Mesothelial cell of epicardium (in vitro differentiated cells): ENCODE data around the gene NAA38. TPM values are rescaled to one million over a fixed set of nuclear protein-coding genes. Genes with fewer than 3 reads are reported as not detected.

Experiments used
- DNase-seq, 2 experiments: peaks; one replicate each; pipeline ENCODE4 v3.0.0; 2021; ENCODE audit warnings: low spot score in 2 of 2; ENCODE audit not compliant: unreplicated experiment in 2 of 2
- H3K27ac Mint-ChIP-seq: 2 replicates; pipeline ENCODE4 v1.8.0; 2021; ENCODE audit warnings: mixed read lengths
- H3K27me3 Mint-ChIP-seq: 2 replicates; pipeline ENCODE4 v1.8.0; 2021; ENCODE audit warnings: low read depth, mixed read lengths
- H3K36me3 Mint-ChIP-seq: 2 replicates; pipeline ENCODE4 v1.8.0; 2021; ENCODE audit warnings: mixed read lengths
- H3K4me1 Mint-ChIP-seq: 2 replicates; pipeline ENCODE4 v1.8.0; 2021; ENCODE audit warnings: mixed read lengths
- H3K4me3 Mint-ChIP-seq: 2 replicates; pipeline ENCODE4 v1.8.0; 2021; ENCODE audit warnings: mild to moderate bottlenecking, moderate library complexity, mixed read lengths
- H3K9me3 Mint-ChIP-seq: 2 replicates; pipeline ENCODE4 v1.8.0; 2021; ENCODE audit warnings: mixed read lengths
- total RNA-seq: library from RNA; stranded (reverse); gene quantifications from 3 replicates; pipeline ENCODE4 v1.2.1, GENCODE V29; 2021
- TF ChIP-seq, protein P1 (sequence below): fragments of 200-600 bp; sonication (generic); IDR thresholded peaks from one replicate; pipeline ENCODE4 v1.5.0; 2021; ENCODE audit warnings: antibody characterized with exemption; ENCODE audit not compliant: unreplicated experiment

NAA38 gene
- total RNA-seq, 1 donor from 2014 or later, result 67.2 TPM

DNA sequence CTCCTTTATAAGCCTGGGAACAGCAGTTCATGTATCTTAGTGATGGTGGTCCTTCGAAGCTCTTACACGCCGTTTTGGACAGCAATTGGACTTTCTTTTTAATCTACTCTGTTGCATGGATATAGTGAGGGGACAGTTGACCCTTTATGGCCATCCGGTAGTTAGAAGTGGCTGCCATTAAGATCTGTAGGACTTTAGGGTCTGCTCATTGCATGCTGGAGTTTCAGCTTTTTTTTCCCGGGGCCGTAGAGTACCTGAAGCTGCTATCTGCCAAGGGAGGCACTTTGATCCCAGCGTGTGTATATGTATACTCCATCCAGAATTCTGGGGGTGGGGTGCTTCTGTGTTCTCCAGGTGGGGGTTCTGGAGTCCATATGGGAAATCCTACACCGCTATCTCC is 1.7 kb upstream of the NAA38 start:
- TF ChIP-seq, protein P1, sequence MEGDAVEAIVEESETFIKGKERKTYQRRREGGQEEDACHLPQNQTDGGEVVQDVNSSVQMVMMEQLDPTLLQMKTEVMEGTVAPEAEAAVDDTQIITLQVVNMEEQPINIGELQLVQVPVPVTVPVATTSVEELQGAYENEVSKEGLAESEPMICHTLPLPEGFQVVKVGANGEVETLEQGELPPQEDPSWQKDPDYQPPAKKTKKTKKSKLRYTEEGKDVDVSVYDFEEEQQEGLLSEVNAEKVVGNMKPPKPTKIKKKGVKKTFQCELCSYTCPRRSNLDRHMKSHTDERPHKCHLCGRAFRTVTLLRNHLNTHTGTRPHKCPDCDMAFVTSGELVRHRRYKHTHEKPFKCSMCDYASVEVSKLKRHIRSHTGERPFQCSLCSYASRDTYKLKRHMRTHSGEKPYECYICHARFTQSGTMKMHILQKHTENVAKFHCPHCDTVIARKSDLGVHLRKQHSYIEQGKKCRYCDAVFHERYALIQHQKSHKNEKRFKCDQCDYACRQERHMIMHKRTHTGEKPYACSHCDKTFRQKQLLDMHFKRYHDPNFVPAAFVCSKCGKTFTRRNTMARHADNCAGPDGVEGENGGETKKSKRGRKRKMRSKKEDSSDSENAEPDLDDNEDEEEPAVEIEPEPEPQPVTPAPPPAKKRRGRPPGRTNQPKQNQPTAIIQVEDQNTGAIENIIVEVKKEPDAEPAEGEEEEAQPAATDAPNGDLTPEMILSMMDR, result no peak
- Mint-ChIP-seq H3K9me3 (no peaks in the 10 kb centered on the region), H3K27ac (no peak overlapping the region), H3K4me3 (no peak overlapping the region), H3K27me3 (no peaks in the 10 kb centered on the region), H3K4me1 (peaks cover 10% of the 10 kb centered on the region), H3K36me3 (peaks cover 2% of the 10 kb centered on the region)
- no peak for DNase-seq

DNA sequence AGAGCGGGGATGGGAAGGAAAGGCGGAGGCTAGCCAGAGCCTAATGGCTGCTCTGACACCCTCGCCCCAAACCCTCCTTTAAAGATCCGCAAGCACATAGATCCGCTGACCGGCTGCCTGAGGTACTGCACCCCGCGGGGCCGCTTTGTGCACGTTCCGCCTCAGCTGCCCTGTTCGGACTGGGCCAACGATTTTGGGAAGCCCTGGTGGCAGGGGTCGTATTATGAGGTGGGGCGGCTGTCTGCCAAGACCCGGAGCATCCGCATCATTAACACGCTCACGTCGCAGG is 1.1 kb upstream of the NAA38 start:
- Mint-ChIP-seq H3K9me3 (no peaks in the 10 kb centered on the region), H3K27me3 (no peaks in the 10 kb centered on the region), H3K36me3 (peaks cover 2% of the 10 kb centered on the region), H3K4me1 (peaks cover 15% of the 10 kb centered on the region), H3K27ac (no peak overlapping the region), H3K4me3 (no peak overlapping the region)
- TF ChIP-seq, protein P1, result peak; percentile 64
- no peak for DNase-seq

DNA sequence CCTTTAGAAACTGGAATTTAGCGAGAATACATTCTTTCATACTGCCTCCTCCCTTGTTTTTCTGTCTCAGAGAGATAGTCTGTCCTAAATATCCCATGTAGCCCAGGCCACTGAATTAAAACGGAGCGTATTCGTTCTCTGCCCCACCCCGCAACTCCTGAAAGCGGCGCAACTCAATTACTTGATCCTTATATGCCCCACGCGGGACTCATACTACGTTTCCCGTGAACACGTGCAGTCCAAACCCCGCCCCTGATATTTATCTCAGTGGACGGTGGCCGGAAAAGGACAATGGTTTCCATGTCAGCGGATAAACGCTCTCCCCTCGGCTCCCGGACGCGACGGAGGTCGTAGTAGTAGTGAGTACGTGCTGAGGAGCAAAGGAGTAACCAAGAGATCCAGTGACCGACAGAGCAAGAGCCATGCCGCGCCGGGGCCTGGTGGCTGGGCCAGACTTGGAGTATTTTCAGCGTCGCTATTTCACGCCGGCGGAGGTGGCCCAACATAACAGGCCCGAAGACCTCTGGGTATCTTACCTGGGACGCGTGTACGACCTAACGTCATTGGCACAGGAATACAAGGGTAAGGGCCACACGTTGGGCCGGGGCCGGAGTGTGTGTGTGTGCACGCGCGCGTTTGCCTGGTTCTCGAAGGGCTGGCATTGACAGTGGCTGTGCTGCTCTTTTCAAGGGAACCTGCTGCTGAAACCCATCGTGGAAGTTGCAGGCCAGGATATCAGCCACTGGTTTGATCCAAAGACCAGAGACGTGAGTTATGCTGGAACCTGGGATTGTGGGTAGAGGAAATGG is 558 bp upstream of the NAA38 start, which contains the start of gene CYB5D1:
Gene CYB5D1 (plus strand): TSS at position 291 of the 809 bp plus-strand sequence. CDS start 132 bp downstream, at position 423.
- Mint-ChIP-seq H3K9me3 (no peaks in the 10 kb centered on the region), H3K27ac (no peak within 1 kb of the TSS), H3K4me3 (no peak within 1 kb of the TSS), H3K4me1 (peaks cover 15% of the 10 kb centered on the region), H3K36me3 (peaks cover 2% of the 10 kb centered on the region), H3K27me3 (no peaks in the 10 kb centered on the region)
- TF ChIP-seq, protein P1, result no peak
- peak; percentile 61 to 83 for DNase-seq

DNA sequence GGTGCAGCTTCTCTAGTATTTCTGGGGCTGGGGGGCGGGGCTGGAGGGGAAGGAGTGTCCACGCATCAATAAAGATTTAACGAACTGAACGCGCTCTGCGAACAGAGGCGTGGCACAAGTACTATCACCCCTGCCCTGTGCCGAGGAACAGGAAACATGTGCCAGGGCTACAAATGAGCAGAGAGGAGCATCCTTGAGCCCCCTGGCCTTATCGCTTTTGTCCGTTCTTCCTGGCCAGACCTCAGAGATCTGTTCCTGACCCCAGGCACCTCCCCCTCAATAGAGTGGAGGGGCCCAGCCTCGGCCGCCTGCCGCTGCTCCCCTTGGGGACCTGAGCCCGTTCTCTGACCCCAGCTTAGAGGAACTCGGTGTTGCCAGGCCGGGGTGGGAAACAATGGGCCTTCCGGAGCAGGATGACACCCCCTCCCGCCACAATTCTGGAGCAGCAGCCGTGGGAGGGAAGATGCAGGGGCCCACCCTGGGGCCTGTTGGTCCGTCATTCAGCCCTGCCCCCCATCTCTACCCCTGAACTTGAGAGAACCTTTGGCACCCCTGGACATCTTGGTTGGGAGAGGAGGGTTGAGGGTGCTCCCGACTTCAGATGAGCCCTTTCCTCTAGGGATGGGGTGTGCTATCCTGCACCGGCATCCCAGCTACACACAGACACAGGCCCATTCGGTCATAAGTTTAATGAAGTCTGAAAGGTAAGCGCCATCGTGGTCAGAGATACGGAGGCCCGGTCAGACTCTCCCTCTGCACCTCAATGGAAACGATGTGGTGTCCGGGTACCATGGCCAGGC is 1.1 kb downstream of the NAA38 start:
- Mint-ChIP-seq H3K36me3 (peaks cover 7% of the 10 kb centered on the region), H3K27ac (no peak overlapping the region), H3K4me1 (peaks cover 15% of the 10 kb centered on the region), H3K27me3 (no peaks in the 10 kb centered on the region), H3K9me3 (no peaks in the 10 kb centered on the region), H3K4me3 (no peak overlapping the region)
- TF ChIP-seq, protein P1, result no peak
- no peak for DNase-seq

DNA sequence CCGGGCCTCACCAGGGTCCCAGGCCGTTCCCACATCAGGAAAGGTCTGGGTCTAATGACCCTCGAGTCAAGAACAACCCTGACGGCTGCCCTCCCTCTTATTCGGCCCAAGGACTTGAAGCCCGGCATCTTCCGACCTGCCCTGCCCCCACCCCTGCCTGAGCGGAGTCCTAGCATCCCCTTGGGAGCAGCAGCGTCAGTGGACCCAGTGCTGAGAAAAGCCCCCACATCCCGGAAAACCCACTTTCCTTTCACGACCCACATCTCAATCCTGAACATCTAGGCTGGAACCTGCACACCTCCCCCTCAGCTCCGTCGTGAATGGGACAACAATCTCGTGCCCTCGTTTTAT is 1.7 kb downstream of the NAA38 start:
- Mint-ChIP-seq H3K4me1 (peaks cover 15% of the 10 kb centered on the region), H3K4me3 (no peak overlapping the region), H3K9me3 (no peaks in the 10 kb centered on the region), H3K27me3 (no peaks in the 10 kb centered on the region), H3K27ac (no peak overlapping the region), H3K36me3 (peaks cover 9% of the 10 kb centered on the region)
- DNase-seq, result no peak
- TF ChIP-seq, protein P1, result no peak
